SH-SY5Y (cell line): ENCODE results near the gene USH2A.

Source experiments
- GATA2 ChIP-seq: IDR thresholded peaks from 2 replicates; pipeline ENCODE4 v1.6.1; 2011; ENCODE audit warnings: mild to moderate bottlenecking, low read depth, low read length
- GATA3 ChIP-seq: IDR thresholded peaks from 2 replicates; pipeline ENCODE4 v1.6.1; 2011; ENCODE audit warnings: low read depth, mild to moderate bottlenecking, low read length, moderate library complexity

The USH2A gene

GRCh38 chr1:216331211-216331610, 92.0 kb downstream of the USH2A start:
- TF ChIP-seq GATA2, result no peak
- TF ChIP-seq GATA3, result no peak

GRCh38 chr1:216330262-216330661, 93.0 kb downstream of the USH2A start:
- TF ChIP-seq GATA2 (no peak), GATA3 (no peak)

GRCh38 chr1:216325946-216326345, 97.3 kb downstream of the USH2A start:
- TF ChIP-seq GATA3 (no peak), GATA2 (no peak)

GRCh38 chr1:216325336-216325735, 97.9 kb downstream of the USH2A start:
- TF ChIP-seq GATA3 (no peak), GATA2 (no peak)

GRCh38 chr1:216323344-216323743, 99.9 kb downstream of the USH2A start:
- TF ChIP-seq GATA3 (no peak), GATA2 (no peak)

- TF ChIP-seq GATA2 (no peak), GATA3 (no peak)
These were observed 108.7 kb downstream of the USH2A start for GRCh38 chr1:216314379-216315095.

GRCh38 chr1:216310776-216311175, 112.5 kb downstream of the USH2A start:
- no peak for TF ChIP-seq GATA2
- no peak for TF ChIP-seq GATA3

GRCh38 chr1:216306830-216307229, 116.4 kb downstream of the USH2A start:
- TF ChIP-seq GATA3 (no peak), GATA2 (no peak)

GRCh38 chr1:216303690-216304089, 119.6 kb downstream of the USH2A start:
- no peak for TF ChIP-seq GATA2
- no peak for TF ChIP-seq GATA3

GRCh38 chr1:216293683-216294082, 129.6 kb downstream of the USH2A start:
- TF ChIP-seq GATA2, result no peak
- no peak for TF ChIP-seq GATA3

GRCh38 chr1:216290074-216290473, 133.2 kb downstream of the USH2A start:
- TF ChIP-seq GATA2, result no peak

GRCh38 chr1:216285052-216285451, 138.2 kb downstream of the USH2A start:
- TF ChIP-seq GATA2 (no peak), GATA3 (no peak)

GRCh38 chr1:216281757-216282156, 141.5 kb downstream of the USH2A start:
- TF ChIP-seq GATA2 (no peak), GATA3 (no peak)

- no peak for TF ChIP-seq GATA2
- no peak for TF ChIP-seq GATA3
These were observed 153.0 kb downstream of the USH2A start for GRCh38 chr1:216270086-216270773.

- TF ChIP-seq GATA2, result no peak
These were observed 161.6 kb downstream of the USH2A start for GRCh38 chr1:216261631-216262030.
